H4 (cell line): ENCODE results near the gene DEXI. TPM values are rescaled to one million over a fixed set of nuclear protein-coding genes. Genes with fewer than 3 reads are reported as not detected.
"Not testable (repeated sequence)": the region's sequence is repeated elsewhere in the genome, so short reads cannot be mapped to it uniquely, and the experiment has no call there.

Experiments used
- DNase-seq: peaks from one replicate; pipeline ENCODE4 v3.0.0-alpha.2; 2015; ENCODE audit warnings: low spot score
- total RNA-seq: library from RNA; depleted of rRNA; stranded (reverse); fragments of >200 nt; shearing (Covaris generic); gene quantifications from 2 replicates; pipeline ENCODE4 v1.2.3, GENCODE V29; 2014

DEXI gene
- total RNA-seq, 1 experiment from 2014 or later = 39.9 TPM

GRCh38 chr16:10941127-10941933 is 938 bp downstream of the DEXI start:
- no peak for DNase-seq

GRCh38 chr16:10940501-10941079 is 1.7 kb downstream of the DEXI start:
- no peak for DNase-seq

- no peak for DNase-seq
These were observed 2.5 kb downstream of the DEXI start for GRCh38 chr16:10939649-10940234.

GRCh38 chr16:10938796-10939648 is 3.2 kb downstream of the DEXI start:
- DNase-seq = no peak

- no peak for DNase-seq
These were observed 3.9 kb downstream of the DEXI start for GRCh38 chr16:10938321-10938720.

GRCh38 chr16:10937068-10937859 is 5.0 kb downstream of the DEXI start:
- no peak for DNase-seq

GRCh38 chr16:10936272-10936984 is 5.8 kb downstream of the DEXI start:
- no peak for DNase-seq

GRCh38 chr16:10935226-10935915 is 6.9 kb downstream of the DEXI start:
- no peak for DNase-seq

- no peak for DNase-seq
These were observed 7.8 kb downstream of the DEXI start for GRCh38 chr16:10934325-10935107.

GRCh38 chr16:10933865-10934264 is 8.4 kb downstream of the DEXI start:
- DNase-seq = no peak

- DNase-seq = no peak
These were observed 9.1 kb downstream of the DEXI start for GRCh38 chr16:10932959-10933710.

- DNase-seq = no peak
These were observed 10.2 kb downstream of the DEXI start for GRCh38 chr16:10931977-10932632.

GRCh38 chr16:10931134-10931533 is 11.1 kb downstream of the DEXI start:
- no peak for DNase-seq

GRCh38 chr16:10930755-10931093 is 11.5 kb downstream of the DEXI start:
- DNase-seq = no peak

GRCh38 chr16:10929853-10930754 is 12.2 kb downstream of the DEXI start:
- DNase-seq = no peak

- DNase-seq = not testable (repeated sequence)
These were observed 13.2 kb downstream of the DEXI start for GRCh38 chr16:10929097-10929496.

- no peak for DNase-seq
These were observed 14.7 kb downstream of the DEXI start for GRCh38 chr16:10927497-10928112.
